GM23338 (cell line): ENCODE measurements around the gene ATXN2. TPM values are rescaled to one million over a fixed set of nuclear protein-coding genes. Genes with fewer than 3 reads are reported as not detected.

ENCODE experiments used
- ATAC-seq: fragments of 200-7000 bp; cut with Tn5 transposase; 3 replicates; pipeline ENCODE4 v1.9.1; 2020
- DNase-seq: peaks from one replicate; pipeline ENCODE4 v3.0.0-alpha.2; 2015; ENCODE audit warnings: low spot score
- H2AFZ ChIP-seq: fragments of 200-600 bp; sonication (generic); 2 replicates; pipeline ENCODE4 v1.8.0; 2016; ENCODE audit warnings: antibody characterized with exemption, mild to moderate bottlenecking, moderate library complexity
- H3F3A ChIP-seq: fragments of 200-600 bp; sonication (generic); replicated peaks from 2 replicates; pipeline ENCODE4 v1.8.0; 2017; ENCODE audit warnings: antibody characterized with exemption, mixed run types, low read depth
- H3K27ac ChIP-seq: fragments of 200-600 bp; sonication (generic); 2 replicates; pipeline ENCODE4 v1.6.1; 2016; ENCODE audit warnings: low read depth
- H3K27me3 ChIP-seq: fragments of 200-600 bp; sonication (generic); 2 replicates; pipeline ENCODE4 v1.8.0; 2016; ENCODE audit warnings: mild to moderate bottlenecking, mixed run types, moderate library complexity; ENCODE audit not compliant: insufficient read depth
- H3K36me3 ChIP-seq: fragments of 200-600 bp; sonication (generic); 2 replicates; pipeline ENCODE4 v1.8.0; 2016; ENCODE audit warnings: mild to moderate bottlenecking; ENCODE audit not compliant: insufficient read depth
- H3K4me1 ChIP-seq: fragments of 200-600 bp; sonication (generic); 2 replicates; pipeline ENCODE4 v1.8.0; 2016; ENCODE audit warnings: mild to moderate bottlenecking, moderate library complexity; ENCODE audit not compliant: insufficient read depth
- H3K4me2 ChIP-seq: fragments of 200-600 bp; sonication (generic); 2 replicates; pipeline ENCODE4 v1.7.1; 2017; ENCODE audit warnings: mixed run types
- H3K4me3 ChIP-seq: fragments of 200-600 bp; sonication (generic); 2 replicates; pipeline ENCODE4 v1.6.1; 2016; ENCODE audit warnings: mixed run types
- H3K79me2 ChIP-seq: fragments of 200-600 bp; sonication (generic); replicated peaks from 2 replicates; pipeline ENCODE4 v1.8.0; 2017; ENCODE audit warnings: mild to moderate bottlenecking; ENCODE audit not compliant: insufficient read depth
- H3K9me2 ChIP-seq: fragments of 200-600 bp; sonication (generic); 2 replicates; pipeline ENCODE4 v1.8.0; 2017; ENCODE audit not compliant: insufficient read depth
- H4K20me1 ChIP-seq: fragments of 200-600 bp; sonication (generic); replicated peaks from 2 replicates; pipeline ENCODE4 v1.8.0; 2017; ENCODE audit warnings: mild to moderate bottlenecking; ENCODE audit not compliant: insufficient read depth
- H3K27ac Mint-ChIP-seq: 2 replicates; pipeline ENCODE4 v1.8.0; 2020; ENCODE audit warnings: inconsistent platforms, mild to moderate bottlenecking, moderate library complexity, mixed read lengths
- H3K27me3 Mint-ChIP-seq: 3 replicates; pipeline ENCODE4 v1.8.0; 2022; ENCODE audit warnings: low read depth, mild to moderate bottlenecking, moderate library complexity, mixed read lengths, inconsistent platforms; ENCODE audit not compliant: insufficient read depth, poor library complexity
- H3K36me3 Mint-ChIP-seq: 3 replicates; pipeline ENCODE4 v1.8.0; 2021; ENCODE audit warnings: low read depth, mild to moderate bottlenecking, inconsistent platforms, moderate library complexity, mixed read lengths
- H3K4me1 Mint-ChIP-seq: 3 replicates; pipeline ENCODE4 v1.8.0; 2020; ENCODE audit warnings: mild to moderate bottlenecking, inconsistent platforms, mixed read lengths
- H3K4me3 Mint-ChIP-seq: 3 replicates; pipeline ENCODE4 v1.8.0; 2021; ENCODE audit warnings: moderate library complexity, mild to moderate bottlenecking, inconsistent platforms, mixed read lengths
- H3K9me3 Mint-ChIP-seq: 3 replicates; pipeline ENCODE4 v1.8.0; 2020; ENCODE audit warnings: moderate library complexity, mild to moderate bottlenecking, inconsistent platforms, mixed read lengths
- CREB1 ChIP-seq: fragments of 250-450 bp; sonication (Bioruptor Pico); IDR thresholded peaks from 2 replicates; pipeline ENCODE4 v1.5.0; 2020; ENCODE audit warnings: low read depth, mild to moderate bottlenecking, moderate library complexity
- EZH2 ChIP-seq: fragments of 200-600 bp; sonication (generic); IDR thresholded peaks from one replicate; pipeline ENCODE4 v1.8.0; 2017; ENCODE audit warnings: antibody characterized with exemption, mild to moderate bottlenecking, low read depth; ENCODE audit not compliant: unreplicated experiment
- EZH2phosphoT487 ChIP-seq: fragments of 200-600 bp; sonication (generic); IDR thresholded peaks from one replicate; pipeline ENCODE4 v1.8.1; 2018; ENCODE audit warnings: antibody characterized with exemption; ENCODE audit not compliant: unreplicated experiment
- JUNB ChIP-seq: IDR thresholded peaks from one replicate; pipeline ENCODE4 v1.6.1; 2016; ENCODE audit warnings: antibody characterized with exemption; ENCODE audit not compliant: unreplicated experiment
- NANOG ChIP-seq: IDR thresholded peaks from 2 replicates; pipeline ENCODE4 v1.6.1; 2016; ENCODE audit warnings: antibody characterized with exemption, borderline replicate concordance
- POLR2AphosphoS5 ChIP-seq: IDR thresholded peaks from 2 replicates; pipeline ENCODE4 v1.6.1; 2016; ENCODE audit warnings: antibody characterized with exemption, low read depth
- REST ChIP-seq: IDR thresholded peaks from one replicate; pipeline ENCODE4 v1.6.1; 2018; ENCODE audit warnings: antibody characterized with exemption; ENCODE audit not compliant: unreplicated experiment
- STAT1 ChIP-seq: IDR thresholded peaks from one replicate; pipeline ENCODE4 v1.6.1; 2016; ENCODE audit warnings: antibody characterized with exemption; ENCODE audit not compliant: unreplicated experiment
- ZNF114 ChIP-seq: fragments of 250-450 bp; sonication (Bioruptor Pico); IDR thresholded peaks from 2 replicates; pipeline ENCODE4 v1.5.0; 2020; ENCODE audit warnings: mild to moderate bottlenecking, moderate library complexity
- ZNF331 ChIP-seq: fragments of 250-450 bp; sonication (Bioruptor Pico); IDR thresholded peaks from 2 replicates; pipeline ENCODE4 v1.5.0; 2020; ENCODE audit warnings: low read depth, mild to moderate bottlenecking, moderate library complexity
- polyA plus RNA-seq: library from polyadenylated mRNA; unstranded; fragments of >200 nt; fragmentation: Nextera tagmentation; extraction: Ambion mirVana; gene quantifications from 2 replicates; pipeline ENCODE4 v1.2.1, GENCODE V29; 2016
- total RNA-seq: library from RNA; depleted of rRNA; stranded (reverse); fragments of >200 nt; shearing (Covaris generic); gene quantifications from 2 replicates; pipeline ENCODE4 v1.2.3, GENCODE V29; 2014
- TF ChIP-seq, protein P1 (sequence below): IDR thresholded peaks from 2 replicates; pipeline ENCODE4 v1.6.1; 2016; ENCODE audit warnings: antibody characterized with exemption
- TF ChIP-seq, protein P2 (sequence below): fragments of 250-450 bp; sonication (Bioruptor Pico); IDR thresholded peaks from 2 replicates; pipeline ENCODE4 v1.5.0; 2020; ENCODE audit warnings: mild to moderate bottlenecking, moderate library complexity
- TF ChIP-seq, protein P3 (sequence below), 2 experiments: fragments of 200-600 bp in 1 of 2; sonication (generic) in 1 of 2; conservative IDR thresholded peaks; 2 replicates each; pipeline versions ENCODE4 v1.5.1 to v1.6.1; 2016 to 2017; ENCODE audit warnings: antibody characterized with exemption in 2 of 2, low read depth in 2 of 2, mild to moderate bottlenecking in 2 of 2, moderate library complexity in 1 of 2

The ATXN2 gene
- total and polyA plus RNA-seq, 2 experiments from 2014 or later = 44.8 to 59.5 TPM

DNA sequence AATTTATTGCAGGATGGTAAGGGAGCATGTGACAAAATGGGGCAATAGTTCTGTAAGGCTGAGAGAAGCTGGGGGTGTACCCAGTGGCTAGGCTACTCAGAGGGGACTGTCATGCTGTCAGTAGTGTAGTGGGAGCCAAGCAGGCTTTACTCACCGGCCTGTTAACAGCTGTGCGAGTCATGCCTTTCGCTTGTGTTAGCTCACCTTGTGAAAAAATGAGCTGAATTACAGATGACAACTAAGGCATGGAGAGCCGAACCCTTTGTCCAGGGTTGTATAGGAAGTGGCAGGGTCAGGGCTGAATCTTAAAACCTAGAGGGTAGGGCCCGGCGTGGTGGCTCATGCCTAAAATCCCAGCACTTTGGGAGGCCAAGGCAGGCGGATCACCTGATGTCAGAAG lies 155.5 kb downstream of the ATXN2 start:
- DNase-seq = no peak
- Histone ChIP-seq H2AFZ (no peak overlapping the region), H3K4me3 (no peak overlapping the region), H3K27ac (peak overlapping the region; percentile 84; the same call in 1 of the 2 replicates), H3K36me3 (peaks cover 10% of the 10 kb centered on the region; the same call in 1 of the 2 replicates), H3K4me1 (peaks cover 7% of the 10 kb centered on the region), H3F3A (peaks cover 23% of the 10 kb centered on the region), H3K27me3 (no peaks in the 10 kb centered on the region), H4K20me1 (peaks cover 25% of the 10 kb centered on the region), H3K79me2 (peaks cover 49% of the 10 kb centered on the region), H3K9me2 (no peaks in the 10 kb centered on the region), H3K4me2 (no peak overlapping the region)
- peaks cover 38% of the 10 kb centered on the region for H3K4me1 Mint-ChIP-seq
- no peaks in the 10 kb centered on the region; the same call in 2 of the 3 replicates for H3K9me3 Mint-ChIP-seq
- no peak for ATAC-seq
- H3K27me3 Mint-ChIP-seq = peaks cover 34% of the 10 kb centered on the region
- H3K36me3 Mint-ChIP-seq = peaks cover 43% of the 10 kb centered on the region
- no peak overlapping the region for H3K4me3 Mint-ChIP-seq
- H3K27ac Mint-ChIP-seq = no peak overlapping the region
- TF ChIP-seq ZNF331 (CRISPR knock-in tag) (no peak), CREB1 (CRISPR knock-in tag) (no peak), EZH2phosphoT487 (no peak), POLR2AphosphoS5 (no peak), ZNF114 (CRISPR knock-in tag) (no peak), JUNB (no peak), REST (no peak), NANOG (no peak), STAT1 (no peak), EZH2 (no peak)
- TF ChIP-seq, protein P1, sequence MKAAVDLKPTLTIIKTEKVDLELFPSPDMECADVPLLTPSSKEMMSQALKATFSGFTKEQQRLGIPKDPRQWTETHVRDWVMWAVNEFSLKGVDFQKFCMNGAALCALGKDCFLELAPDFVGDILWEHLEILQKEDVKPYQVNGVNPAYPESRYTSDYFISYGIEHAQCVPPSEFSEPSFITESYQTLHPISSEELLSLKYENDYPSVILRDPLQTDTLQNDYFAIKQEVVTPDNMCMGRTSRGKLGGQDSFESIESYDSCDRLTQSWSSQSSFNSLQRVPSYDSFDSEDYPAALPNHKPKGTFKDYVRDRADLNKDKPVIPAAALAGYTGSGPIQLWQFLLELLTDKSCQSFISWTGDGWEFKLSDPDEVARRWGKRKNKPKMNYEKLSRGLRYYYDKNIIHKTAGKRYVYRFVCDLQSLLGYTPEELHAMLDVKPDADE = no peak
- TF ChIP-seq, protein P2, sequence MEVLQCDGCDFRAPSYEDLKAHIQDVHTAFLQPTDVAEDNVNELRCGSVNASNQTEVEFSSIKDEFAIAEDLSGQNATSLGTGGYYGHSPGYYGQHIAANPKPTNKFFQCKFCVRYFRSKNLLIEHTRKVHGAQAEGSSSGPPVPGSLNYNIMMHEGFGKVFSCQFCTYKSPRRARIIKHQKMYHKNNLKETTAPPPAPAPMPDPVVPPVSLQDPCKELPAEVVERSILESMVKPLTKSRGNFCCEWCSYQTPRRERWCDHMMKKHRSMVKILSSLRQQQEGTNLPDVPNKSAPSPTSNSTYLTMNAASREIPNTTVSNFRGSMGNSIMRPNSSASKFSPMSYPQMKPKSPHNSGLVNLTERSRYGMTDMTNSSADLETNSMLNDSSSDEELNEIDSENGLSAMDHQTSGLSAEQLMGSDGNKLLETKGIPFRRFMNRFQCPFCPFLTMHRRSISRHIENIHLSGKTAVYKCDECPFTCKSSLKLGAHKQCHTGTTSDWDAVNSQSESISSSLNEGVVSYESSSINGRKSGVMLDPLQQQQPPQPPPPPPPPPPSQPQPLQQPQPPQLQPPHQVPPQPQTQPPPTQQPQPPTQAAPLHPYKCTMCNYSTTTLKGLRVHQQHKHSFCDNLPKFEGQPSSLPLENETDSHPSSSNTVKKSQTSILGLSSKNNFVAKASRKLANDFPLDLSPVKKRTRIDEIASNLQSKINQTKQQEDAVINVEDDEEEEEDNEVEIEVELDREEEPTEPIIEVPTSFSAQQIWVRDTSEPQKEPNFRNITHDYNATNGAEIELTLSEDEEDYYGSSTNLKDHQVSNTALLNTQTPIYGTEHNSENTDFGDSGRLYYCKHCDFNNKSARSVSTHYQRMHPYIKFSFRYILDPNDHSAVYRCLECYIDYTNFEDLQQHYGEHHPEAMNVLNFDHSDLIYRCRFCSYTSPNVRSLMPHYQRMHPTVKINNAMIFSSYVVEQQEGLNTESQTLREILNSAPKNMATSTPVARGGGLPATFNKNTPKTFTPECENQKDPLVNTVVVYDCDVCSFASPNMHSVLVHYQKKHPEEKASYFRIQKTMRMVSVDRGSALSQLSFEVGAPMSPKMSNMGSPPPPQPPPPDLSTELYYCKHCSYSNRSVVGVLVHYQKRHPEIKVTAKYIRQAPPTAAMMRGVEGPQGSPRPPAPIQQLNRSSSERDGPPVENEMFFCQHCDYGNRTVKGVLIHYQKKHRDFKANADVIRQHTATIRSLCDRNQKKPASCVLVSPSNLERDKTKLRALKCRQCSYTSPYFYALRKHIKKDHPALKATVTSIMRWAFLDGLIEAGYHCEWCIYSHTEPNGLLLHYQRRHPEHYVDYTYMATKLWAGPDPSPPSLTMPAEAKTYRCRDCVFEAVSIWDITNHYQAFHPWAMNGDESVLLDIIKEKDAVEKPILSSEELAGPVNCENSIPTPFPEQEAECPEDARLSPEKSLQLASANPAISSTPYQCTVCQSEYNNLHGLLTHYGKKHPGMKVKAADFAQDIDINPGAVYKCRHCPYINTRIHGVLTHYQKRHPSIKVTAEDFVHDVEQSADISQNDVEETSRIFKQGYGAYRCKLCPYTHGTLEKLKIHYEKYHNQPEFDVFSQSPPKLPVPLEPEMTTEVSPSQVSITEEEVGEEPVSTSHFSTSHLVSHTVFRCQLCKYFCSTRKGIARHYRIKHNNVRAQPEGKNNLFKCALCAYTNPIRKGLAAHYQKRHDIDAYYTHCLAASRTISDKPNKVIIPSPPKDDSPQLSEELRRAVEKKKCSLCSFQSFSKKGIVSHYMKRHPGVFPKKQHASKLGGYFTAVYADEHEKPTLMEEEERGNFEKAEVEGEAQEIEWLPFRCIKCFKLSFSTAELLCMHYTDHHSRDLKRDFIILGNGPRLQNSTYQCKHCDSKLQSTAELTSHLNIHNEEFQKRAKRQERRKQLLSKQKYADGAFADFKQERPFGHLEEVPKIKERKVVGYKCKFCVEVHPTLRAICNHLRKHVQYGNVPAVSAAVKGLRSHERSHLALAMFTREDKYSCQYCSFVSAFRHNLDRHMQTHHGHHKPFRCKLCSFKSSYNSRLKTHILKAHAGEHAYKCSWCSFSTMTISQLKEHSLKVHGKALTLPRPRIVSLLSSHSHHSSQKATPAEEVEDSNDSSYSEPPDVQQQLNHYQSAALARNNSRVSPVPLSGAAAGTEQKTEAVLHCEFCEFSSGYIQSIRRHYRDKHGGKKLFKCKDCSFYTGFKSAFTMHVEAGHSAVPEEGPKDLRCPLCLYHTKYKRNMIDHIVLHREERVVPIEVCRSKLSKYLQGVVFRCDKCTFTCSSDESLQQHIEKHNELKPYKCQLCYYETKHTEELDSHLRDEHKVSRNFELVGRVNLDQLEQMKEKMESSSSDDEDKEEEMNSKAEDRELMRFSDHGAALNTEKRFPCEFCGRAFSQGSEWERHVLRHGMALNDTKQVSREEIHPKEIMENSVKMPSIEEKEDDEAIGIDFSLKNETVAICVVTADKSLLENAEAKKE (CRISPR knock-in tag) = no peak
- TF ChIP-seq, protein P3, sequence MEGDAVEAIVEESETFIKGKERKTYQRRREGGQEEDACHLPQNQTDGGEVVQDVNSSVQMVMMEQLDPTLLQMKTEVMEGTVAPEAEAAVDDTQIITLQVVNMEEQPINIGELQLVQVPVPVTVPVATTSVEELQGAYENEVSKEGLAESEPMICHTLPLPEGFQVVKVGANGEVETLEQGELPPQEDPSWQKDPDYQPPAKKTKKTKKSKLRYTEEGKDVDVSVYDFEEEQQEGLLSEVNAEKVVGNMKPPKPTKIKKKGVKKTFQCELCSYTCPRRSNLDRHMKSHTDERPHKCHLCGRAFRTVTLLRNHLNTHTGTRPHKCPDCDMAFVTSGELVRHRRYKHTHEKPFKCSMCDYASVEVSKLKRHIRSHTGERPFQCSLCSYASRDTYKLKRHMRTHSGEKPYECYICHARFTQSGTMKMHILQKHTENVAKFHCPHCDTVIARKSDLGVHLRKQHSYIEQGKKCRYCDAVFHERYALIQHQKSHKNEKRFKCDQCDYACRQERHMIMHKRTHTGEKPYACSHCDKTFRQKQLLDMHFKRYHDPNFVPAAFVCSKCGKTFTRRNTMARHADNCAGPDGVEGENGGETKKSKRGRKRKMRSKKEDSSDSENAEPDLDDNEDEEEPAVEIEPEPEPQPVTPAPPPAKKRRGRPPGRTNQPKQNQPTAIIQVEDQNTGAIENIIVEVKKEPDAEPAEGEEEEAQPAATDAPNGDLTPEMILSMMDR (conservative IDR thresholded peaks at IDR 0.05; ENCODE audit: low read depth in 2 of 2) = no peak
